ENCODE results near the gene TMEM80.
A peak's percentile ranks its signal among the peaks of the same experiment; 100 is the strongest.

TMEM80 gene

DNA sequence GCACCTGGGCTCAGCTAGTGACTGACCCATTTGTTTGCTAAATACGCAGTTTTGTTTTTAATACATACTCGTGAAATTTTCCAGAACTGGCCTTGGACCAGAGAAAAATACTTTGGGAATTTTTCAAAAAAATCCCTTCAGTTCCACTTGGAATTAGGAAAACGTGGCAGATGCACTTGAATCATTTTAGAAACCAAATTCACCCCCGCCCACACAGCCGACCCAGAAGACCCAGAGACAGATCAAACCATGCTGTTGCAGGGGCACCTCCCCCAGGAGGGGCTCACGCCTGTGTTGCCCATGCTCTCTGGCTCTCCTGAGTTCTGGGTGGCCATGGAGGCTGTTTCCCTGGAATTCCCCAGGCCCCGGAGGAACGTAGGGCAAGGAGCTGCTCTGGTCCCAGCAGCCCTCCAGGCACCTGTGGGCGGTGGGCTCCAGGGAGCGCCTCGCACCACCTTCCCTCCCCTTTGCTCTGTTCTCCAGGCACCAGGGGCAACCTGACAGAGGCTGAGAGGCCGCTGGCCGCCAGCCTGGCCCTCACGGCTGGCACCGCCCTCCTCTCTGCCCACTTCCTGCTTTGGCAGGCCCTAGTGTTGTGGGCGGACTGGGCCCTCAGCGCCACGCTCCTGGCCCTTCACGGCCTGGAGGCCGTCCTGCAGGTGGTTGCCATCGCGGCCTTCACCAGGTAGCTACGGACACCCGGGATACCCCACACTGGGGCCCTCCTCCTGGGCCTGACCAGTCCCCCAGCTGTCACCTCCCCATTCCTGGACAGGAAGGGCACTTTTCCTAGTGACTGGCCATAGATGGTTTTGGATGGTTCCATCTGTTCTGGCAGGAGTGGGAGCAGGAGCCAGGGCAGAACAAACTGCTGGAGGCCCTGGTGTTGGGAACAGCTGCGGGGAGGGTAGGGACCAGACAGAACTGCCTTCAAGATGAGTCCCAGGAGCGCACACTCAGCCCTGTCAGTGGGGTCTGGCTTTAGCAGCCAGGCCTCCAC, 7.1 kb downstream of the TMEM80 start:
- DNase-seq: no peak

DNA sequence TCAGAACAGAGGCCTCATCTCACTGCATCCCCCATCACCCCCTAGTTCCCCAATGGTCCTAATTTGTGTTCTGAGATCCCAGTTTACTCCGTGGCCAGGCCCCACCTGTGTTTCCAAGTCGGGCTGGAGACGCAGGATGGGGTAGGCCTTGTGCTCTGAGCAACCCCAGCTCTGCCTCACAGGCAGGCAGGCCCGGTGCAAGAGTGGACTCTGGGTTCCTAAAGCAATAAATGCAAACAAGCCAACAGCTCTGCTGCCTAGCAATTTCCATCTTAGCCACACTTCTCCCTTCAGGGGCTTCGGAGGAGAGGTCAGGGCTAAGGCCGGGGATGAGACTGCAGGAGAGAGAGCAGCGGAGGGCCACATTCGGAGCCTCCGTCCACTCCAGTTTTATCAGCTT, 7.9 kb downstream of the TMEM80 start:
- DNase-seq: no peak

DNA sequence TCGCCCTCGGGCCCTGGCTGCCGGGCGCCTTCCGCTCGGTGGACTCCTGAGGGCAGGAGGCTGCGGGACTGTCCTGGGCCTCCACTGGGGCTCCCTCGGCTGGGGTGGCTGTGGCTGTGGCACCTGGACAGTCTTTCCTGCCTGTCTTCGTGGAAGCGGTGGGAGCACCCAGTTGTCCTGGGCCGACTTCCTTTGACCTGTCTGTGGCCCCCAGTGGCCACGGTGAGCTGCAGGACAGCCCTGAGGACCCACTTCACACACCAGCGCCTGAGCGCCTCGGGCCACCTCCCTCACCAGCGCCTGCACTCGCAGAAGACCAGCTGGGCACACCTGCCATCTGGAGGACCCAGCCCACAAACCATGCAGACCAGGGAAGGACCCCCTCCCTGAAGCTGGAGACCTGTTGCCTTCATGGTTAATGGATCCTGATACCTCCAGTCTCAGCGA, 8.6 kb downstream of the TMEM80 start:
- no peak for DNase-seq

DNA sequence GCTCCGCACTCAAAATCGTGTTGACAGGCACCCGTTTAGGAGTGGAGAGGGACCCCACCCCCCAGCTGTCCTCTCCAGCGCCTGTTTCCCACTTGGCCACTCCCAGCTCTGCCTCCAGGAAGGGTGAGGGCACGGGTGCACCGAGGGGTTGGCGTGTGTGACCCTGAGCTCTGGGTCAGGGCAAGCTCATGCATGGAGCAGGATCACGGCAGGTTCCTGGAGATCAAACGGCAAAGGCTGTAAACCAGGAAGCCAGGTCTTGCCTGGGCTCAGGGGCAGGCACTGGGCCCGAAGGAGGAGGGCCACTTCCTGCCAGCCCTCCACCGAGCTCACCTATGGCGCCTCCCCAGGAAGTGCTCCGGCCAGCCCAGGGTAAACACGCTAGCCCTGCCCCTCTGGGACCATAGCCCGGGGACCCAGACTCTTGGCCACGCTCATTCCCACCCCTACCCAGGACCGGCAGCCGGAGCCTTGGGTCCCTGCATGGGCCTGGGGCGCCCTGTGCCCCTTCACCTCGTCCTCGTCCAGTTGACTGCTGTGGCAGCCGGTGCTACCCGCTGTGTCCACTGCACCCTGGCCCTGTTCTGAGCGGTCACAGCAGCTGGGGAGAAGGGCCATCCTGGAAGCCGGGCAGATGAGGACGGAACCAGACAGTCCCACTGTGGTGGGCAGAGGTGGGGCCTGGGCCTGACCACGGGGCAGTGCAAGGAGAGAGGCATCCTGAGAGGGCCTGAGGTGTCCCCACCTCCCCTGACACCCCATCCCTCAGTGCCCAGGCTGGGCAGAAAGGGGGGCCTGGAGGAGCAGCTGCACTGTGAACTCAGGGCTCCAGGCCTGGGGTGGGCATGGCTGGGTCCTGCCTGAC, 9.4 kb downstream of the TMEM80 start:
- DNase-seq: no peak

DNA sequence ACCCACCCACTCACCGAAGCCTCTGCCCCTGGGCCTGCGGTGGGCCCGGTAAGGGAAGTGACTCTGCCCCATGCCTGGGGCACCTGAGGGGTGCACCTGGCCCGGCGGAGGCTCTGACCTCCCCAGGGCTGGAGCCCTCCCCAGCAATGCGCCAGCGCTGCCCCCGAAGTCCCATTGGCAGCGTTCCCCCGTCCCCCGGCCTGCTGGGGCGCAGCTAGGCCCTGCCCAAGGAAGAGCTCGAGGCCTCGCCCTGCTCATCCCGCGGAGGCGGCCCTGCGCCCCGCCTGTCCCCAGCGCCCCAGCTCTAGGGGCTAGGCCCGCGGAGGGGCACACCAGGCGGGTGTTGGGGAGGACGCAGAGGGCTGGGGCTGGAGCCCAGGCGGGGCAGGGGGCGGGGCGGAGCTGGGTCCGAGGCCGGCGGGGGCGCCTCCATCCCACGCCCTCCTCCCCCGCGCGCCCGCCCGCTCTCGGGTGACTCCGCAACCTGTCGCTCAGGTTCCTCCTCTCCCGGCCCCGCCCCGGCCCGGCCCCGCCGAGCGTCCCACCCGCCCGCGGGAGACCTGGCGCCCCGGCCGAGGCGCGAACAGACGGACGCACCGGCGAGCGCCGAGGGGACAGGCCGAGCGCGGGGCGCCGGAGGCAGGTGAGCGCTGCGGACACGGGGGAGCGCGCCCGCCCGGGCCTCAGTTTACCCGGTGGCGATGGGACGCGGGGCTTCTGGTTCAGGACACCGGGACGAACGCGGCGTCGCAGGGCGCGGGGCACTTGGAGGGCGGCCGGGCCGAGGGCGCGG, 10.2 kb downstream of the TMEM80 start, which contains the start of gene EPS8L2:
Gene EPS8L2, plus strand, starts transcription at position 586 of the 793 bp plus-strand sequence. CDS start 3,177 bp downstream, outside the sequence.
- DNase-seq: no peak

DNA sequence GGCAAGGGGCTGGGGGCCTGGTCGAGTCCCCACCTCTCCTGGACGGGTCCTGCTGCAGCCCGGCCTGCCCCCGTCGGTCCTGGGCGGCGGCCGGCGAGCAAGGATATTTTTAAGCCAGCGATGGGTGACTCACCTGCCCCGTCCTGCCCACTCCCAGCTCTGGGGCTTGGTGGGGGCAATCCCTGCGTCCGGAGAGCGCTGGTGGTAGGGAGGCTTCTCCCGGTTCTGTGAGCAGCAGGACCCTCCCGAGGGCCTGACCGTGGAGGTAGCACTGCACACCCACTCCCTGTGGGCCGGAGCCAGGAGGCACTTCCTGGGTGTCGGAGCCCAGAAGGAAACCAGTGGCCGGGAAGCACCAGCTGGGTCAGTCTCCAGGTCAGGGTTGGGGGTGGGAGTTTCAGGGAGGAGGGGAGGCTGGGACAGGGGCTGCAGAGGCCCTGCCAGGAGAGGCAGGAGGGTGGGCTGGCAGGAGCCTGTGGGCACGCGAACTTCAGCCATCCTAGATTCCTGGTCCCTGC, 10.9 kb downstream of the TMEM80 start:
- DNase-seq: no peak

DNA sequence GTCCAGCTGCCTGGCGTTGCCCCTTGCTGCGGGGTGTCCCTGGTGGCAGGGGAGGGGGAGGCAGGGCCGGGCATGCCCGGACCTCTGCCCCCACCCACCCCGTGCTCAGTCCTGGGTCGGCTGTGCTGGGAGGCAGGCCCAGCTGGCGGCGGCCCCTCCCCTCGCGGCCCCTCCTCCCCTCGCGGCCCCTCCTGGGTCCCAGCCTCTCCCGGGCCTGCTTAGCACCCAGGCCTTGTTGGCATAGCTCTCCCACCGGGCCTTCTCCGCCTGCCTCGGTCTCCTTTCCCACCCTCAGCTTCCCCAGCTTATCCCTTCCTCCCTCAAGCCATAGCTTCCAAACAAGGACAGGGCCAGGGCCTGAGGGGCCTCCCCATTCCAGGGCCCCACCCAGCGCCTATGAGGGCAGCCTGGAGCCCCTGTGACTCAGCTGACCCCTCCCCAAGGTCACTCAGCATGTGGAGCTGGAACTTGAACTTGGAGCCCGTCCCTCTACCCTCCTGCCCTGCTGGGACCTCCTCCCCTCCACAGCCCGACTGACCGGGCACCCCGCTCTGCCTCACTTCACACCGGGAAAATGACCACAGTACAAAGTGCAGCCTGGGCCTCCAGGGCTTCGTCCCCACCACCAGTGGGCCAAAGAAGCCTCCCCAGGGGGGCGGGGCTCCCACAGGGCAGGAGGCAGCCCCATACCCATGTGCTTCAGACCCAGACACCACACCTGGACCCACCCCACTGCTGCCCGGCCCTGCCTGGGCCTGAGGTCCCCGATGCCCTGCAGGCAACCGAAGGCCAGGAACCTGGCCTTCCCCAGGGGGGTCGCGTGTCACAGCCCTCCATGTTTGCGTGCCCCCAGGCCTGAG, 11.6 kb downstream of the TMEM80 start:
- DNase-seq: no peak

DNA sequence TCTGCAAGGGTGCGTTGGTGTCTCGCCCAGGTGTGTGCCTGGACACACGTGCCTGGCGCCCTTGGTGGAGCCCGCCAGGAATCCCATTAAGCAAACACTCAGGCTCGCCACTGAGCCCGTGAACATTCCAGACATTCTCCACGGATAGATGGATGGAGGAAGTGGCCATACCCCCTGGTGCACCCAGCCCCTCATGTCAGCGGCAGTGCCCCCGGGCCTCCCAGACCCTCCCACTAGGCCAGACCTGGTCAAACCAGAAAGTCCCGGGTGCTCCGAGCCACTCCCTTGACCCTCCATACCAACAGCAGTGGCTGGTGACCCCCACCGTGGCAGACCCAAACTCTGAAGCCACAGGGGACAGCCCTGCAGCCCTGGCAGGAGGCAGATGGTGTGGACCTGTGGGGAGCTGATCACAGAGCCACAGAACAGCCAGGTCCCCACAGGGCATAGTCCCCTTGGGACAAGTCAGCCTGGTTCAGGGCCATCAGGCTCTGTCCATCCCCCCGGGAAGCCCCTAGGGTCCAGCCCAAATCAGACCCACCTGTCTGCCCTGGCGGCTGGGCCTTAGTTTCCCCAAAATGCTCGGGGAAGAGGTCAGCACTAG, 12.3 kb downstream of the TMEM80 start:
- DNase-seq: no peak

DNA sequence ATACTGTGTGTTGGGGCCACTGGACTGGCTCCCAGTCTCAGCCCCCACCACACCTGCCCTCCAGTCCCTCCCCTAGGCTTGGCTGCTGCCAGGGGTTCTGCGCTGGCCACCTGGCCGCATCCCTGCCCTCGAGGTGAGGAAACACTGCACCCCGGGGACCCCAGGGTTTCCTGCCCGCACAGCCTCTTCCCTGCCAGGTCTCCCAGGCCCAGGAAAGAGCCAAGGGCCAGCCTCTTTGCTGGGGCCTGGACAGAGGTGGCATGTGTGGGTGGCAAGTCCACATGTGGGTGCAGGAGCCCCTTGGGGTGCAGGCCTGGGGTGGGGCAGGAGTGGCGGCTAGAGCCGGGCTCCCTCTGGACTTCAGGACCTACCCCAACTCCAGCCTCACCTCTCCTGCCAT, 12.9 kb downstream of the TMEM80 start:
- no peak for DNase-seq

DNA sequence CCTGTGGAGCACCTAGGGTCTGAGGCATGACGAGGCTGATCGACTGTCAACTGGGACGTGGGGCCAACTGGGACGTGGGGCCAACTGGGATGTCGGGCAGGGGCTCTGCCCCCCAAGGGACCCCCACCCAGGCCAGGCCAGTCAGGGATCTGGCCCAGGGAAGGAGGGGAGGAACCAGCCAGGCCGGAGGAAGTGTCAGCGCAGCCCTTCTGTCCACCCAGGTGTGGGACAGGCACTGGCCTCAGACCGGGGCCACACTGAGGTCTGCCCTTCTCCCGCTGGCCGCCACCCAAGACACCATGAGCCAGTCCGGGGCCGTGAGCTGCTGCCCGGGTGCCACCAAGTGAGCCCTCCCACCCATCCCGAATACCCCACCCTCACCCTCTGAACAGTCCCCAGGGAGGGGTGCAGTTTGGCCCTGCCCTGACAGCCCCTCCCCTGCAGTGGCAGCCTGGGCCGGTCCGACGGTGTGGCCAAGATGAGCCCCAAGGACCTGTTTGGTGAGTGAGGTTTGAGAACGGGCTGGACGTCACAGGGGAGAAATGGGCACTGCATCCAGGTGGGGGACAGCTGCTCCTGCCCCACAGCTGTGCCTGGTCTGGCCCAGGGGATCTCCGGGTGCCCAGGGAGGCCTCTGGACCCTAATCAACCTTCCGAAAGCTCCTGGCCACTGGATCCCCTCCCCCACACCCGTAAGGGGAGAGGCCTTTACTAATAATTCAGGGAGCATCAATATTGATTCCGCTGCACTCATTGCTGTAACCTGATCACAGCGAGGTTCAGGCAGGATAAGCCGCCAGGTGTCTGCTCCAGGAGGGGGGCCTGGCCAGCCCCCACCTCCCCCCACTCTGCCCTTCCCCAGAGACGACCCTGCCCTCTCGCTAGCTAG, 13.7 kb downstream of the TMEM80 start:
- DNase-seq: no peak

DNA sequence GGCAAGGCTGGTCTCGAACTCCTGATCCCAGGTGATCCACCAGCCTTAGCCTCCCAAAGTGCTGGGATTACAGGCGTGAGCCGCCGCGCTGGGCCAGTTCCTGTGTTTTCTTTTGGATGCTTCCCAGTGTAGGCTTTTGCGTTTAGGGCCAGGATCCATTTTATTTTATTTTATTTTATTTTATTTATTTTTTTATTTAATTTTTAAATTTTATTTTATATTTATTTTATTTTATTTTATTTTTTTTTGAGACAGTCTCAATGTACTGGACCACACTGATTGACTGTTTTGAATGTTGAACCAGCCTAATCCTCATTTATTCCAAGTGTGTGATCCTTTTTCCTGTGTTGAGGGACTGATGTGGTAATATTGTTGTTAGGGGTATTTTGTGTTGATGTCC, 18.8 kb downstream of the TMEM80 start:
- no peak for DNase-seq

DNA sequence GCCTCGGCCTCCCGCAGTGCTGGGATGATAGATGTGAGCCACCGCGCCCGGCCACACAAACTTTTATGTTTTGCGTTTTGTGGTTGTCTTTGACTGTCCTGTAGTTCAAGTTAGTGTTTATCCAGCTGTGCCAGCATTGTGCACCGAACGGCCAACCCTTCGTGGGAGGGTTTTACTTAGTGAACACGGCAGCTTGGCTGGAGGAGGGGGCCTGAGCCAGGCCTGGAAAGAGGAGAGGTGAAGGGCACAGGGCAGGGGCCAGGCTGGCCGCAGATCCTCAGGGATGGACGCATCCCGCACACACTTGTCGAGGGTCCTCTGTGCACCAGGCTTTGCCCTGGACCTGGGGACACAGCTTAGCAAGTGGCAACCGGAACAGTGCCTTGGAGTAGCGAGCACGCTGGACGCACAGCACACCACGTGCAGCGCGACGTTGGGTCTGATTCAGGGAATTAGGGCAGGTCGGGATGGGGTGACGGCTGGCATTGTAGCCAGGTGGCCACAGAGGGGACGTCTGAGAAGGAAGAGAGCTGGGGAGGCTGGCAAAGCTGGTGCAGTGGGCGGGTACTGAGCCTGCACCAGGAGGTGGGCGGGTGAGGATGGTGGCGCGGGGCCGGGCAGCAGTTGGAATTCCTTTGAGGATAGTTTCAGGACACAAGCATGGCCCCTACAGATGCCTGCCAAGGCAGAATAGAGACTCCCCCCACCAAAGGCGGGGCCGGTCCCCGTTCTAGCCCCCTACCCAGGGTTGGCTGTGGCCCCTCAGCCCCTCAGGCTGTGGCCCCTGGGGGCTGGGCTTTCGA, 23.8 kb downstream of the TMEM80 start:
- no peak for DNase-seq

DNA sequence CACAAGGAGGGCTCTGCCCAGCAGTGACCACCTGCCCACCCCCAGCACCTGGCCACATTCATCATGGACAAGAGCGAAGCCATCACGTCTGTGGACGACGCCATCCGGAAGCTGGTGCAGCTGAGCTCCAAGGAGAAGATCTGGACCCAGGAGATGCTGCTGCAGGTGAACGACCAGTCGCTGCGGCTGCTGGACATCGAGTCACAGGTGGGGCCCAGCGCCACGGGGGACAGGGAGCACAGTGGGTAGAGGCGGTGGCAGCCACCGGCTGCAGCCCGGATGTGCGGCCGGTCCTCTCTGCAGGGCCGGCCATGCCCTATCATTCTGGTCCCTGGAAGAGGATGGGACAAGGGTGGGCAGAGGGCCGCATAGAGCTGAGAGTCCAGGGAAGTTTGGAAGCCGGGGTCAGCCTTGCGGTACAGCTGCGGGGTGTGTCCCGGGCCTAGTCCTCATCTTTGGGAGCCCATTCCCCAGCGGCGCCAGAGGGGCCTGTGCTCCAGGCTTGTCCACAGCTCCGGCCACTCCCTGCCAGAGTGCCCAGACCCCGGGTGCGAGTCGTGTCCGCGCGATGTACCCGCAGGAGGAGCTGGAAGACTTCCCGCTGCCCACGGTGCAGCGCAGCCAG, 24.5 kb downstream of the TMEM80 start:
- no peak for DNase-seq

DNA sequence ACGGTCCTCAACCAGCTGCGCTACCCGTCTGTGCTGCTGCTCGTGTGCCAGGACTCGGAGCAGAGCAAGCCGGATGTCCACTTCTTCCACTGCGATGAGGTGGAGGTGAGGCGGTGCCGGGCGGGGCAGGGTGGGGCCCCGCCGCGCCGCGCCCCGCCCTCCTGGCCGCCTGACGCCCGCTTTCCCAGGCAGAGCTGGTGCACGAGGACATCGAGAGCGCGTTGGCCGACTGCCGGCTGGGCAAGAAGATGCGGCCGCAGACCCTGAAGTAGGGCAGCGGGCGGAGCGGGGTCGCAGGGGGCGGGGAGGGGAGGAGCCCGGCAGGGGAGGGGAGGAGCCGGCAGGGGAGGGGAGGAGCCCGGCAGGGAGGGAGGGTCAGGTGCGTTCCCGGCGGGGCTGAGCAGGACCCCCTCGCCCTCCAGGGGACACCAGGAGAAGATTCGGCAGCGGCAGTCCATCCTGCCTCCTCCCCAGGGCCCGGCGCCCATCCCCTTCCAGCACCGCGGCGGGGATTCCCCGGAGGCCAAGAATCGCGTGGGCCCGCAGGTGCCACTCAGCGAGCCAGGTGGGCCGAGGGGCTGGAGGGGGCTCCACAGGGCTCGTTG, 25.1 kb downstream of the TMEM80 start:
- peak; percentile 57 for DNase-seq

DNA sequence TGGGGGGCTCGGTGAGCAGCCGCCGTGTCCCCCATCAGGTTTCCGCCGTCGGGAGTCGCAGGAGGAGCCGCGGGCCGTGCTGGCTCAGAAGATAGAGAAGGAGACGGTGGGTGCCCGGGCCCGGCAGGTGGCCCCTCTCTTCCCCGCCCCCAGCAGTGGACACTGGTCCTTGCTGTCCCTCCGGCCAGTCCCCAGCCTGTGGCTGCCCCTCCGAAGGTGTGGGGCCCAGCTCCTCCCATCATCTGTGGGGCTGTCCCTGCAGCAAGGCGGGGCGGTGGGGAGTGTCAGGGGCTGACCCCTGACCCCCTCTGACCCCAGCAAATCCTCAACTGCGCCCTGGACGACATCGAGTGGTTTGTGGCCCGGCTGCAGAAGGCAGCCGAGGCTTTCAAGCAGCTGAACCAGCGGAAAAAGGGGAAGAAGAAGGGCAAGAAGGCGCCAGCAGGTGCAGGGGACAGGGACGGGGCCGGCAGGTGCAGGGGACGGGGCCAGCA, 25.7 kb downstream of the TMEM80 start:
- DNase-seq: no peak

DNA sequence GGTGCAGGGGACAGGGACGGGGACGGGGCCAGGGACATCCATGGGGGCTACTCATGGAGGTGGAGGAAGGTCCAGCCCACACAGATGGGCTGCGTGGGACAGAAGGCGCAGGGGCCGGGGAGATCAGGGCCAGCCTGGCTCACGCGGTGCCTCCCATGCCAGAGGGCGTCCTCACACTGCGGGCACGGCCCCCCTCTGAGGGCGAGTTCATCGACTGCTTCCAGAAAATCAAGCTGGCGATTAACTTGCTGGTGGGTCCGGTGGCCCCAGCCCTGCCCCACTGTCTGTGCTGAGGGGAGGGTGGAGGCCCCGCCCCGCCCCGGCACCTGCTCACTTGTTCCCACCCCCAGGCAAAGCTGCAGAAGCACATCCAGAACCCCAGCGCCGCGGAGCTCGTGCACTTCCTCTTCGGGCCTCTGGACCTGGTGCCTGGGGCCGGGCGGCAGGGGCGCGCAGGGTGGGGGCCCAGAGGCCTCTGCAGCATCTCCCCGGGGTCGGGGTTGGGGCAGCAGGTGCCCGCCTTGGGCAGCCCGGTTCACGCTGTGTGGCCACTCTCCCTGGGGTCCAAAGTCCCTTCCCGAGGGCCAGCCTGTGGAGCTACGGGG, 26.2 kb downstream of the TMEM80 start:
- DNase-seq: peak; percentile 42

DNA sequence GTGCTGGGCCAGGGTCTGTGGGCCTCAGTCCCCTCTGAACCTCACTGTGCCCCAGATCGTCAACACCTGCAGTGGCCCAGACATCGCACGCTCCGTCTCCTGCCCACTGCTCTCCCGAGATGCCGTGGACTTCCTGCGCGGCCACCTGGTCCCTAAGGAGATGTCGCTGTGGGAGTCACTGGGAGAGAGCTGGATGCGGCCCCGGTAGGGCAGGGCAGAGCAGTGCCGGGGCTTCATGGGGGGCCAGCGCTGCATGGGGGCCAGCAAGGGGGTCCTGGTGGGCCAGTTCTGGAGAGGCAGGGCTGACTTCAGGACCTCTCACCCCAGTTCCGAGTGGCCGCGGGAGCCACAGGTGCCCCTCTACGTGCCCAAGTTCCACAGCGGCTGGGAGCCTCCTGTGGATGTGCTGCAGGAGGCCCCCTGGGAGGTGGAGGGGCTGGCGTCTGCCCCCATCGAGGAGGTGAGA, 26.8 kb downstream of the TMEM80 start:
- DNase-seq: no peak

Data from effector CD4-positive, alpha-beta T cell (primary cell).